ENCODE results near the gene MRPL33.

The MRPL33 gene

DNA sequence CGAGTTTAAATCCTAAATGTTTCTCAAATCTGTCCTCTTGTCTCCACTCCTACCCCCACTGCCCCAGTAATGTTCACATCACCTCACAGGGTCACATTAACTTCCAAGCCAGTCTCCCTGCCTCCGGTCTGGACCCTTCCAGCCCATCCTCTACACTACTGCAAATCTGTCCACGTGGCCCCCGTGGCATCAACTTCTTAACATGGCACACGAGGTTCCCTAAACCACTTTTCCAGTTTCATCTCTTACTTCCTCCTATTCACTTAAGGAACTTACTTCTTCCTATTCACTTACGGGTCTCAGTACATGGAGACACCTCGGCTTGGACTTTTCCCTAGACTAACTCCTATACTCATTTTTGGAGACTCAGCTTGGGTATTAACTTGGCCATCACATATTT lies 27.0 kb downstream of the MRPL33 start:
- no peak overlapping the region for H3K9ac ChIP-seq
- no peak overlapping the region for H3K4me3 ChIP-seq (IDR thresholded peaks at IDR 0.05; ENCODE audit: insufficient read depth, low read depth, low read length)
- H3K27ac ChIP-seq = no peak overlapping the region
- no peaks in the 10 kb centered on the region for H3K79me2 ChIP-seq (ENCODE audit: insufficient read depth, low read depth)
- H4K20me1 ChIP-seq (ENCODE audit: insufficient read depth) = no peaks in the 10 kb centered on the region
- H2AFZ ChIP-seq (ENCODE audit: low read depth) = no peak overlapping the region
- H3K27me3 ChIP-seq (ENCODE audit: insufficient read depth, low read depth) = no peaks in the 10 kb centered on the region
- H3K36me3 ChIP-seq (ENCODE audit: insufficient read depth) = no peaks in the 10 kb centered on the region
- TF ChIP-seq, protein P1, sequence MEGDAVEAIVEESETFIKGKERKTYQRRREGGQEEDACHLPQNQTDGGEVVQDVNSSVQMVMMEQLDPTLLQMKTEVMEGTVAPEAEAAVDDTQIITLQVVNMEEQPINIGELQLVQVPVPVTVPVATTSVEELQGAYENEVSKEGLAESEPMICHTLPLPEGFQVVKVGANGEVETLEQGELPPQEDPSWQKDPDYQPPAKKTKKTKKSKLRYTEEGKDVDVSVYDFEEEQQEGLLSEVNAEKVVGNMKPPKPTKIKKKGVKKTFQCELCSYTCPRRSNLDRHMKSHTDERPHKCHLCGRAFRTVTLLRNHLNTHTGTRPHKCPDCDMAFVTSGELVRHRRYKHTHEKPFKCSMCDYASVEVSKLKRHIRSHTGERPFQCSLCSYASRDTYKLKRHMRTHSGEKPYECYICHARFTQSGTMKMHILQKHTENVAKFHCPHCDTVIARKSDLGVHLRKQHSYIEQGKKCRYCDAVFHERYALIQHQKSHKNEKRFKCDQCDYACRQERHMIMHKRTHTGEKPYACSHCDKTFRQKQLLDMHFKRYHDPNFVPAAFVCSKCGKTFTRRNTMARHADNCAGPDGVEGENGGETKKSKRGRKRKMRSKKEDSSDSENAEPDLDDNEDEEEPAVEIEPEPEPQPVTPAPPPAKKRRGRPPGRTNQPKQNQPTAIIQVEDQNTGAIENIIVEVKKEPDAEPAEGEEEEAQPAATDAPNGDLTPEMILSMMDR (conservative IDR thresholded peaks at IDR 0.05; ENCODE audit: low read depth, low read length) = no peak
- H3K4me1 ChIP-seq (ENCODE audit: low read depth, poor library complexity, severe bottlenecking) = peaks cover 33% of the 10 kb centered on the region
- no peak overlapping the region for H3K4me2 ChIP-seq

DNA sequence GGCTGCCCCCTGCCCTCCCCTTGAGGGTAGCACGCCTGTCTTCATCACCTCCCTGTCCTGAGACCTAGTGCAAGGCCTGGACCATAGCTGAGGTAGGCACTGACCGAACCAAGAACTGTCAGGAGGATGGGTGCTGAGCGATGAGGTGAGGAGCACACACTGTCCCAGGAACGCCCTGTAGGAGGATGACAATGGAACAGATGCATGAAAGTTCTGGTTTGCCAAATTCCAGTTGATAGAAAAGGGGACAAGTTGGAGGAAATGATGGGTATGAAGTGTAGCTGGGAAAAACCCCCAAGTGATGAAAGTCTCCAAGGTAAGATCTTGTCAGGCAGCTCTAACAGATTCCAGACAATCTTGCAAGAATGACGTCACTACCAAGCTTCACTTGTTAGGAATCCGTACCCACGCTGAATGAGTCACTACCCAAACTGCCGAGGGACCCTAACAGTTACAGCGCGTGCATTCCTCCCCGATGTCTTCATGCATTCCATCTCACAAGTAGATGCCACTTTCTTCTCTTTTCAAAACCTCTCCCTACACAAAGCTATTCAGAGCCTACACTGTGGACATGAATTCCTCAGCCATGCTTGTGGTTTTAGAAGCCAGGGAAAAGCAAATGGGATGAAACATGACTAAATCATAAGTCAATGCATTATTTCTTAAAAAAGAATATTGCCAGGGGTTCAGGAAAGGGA lies 27.6 kb downstream of the MRPL33 start:
- no peak overlapping the region for H3K27ac ChIP-seq

DNA sequence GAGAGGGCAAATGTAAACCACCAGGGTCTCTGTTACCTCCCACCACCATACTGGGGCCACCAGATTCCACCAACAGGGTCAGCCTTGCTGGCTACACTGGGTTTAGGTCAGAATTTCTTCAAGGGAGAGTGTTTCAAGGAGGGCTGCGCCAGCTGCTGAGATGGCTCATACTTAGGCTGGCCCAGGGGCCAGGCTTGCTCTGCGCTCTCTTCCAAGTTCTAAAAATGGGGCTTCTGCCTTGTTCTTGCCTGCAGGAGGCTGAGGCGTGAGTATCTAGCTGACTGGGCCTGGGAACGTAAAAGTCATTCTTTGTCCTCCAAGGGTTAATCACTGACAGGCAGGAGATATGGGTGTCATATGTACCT lies 28.1 kb downstream of the MRPL33 start:
- TF ChIP-seq, protein P1 (conservative IDR thresholded peaks at IDR 0.05; ENCODE audit: low read depth, low read length) = no peak
- Histone ChIP-seq H3K9ac (no peak overlapping the region), H3K4me2 (no peak overlapping the region), H3K4me3 (IDR thresholded peaks at IDR 0.05; ENCODE audit: insufficient read depth, low read depth, low read length) (no peak overlapping the region), H3K27ac (no peak overlapping the region), H2AFZ (ENCODE audit: low read depth) (no peak overlapping the region), H4K20me1 (ENCODE audit: insufficient read depth) (no peaks in the 10 kb centered on the region), H3K27me3 (ENCODE audit: insufficient read depth, low read depth) (no peaks in the 10 kb centered on the region), H3K36me3 (ENCODE audit: insufficient read depth) (no peaks in the 10 kb centered on the region), H3K4me1 (ENCODE audit: low read depth, poor library complexity, severe bottlenecking) (peaks cover 39% of the 10 kb centered on the region), H3K79me2 (ENCODE audit: insufficient read depth, low read depth) (no peaks in the 10 kb centered on the region)

More for the DNA sequence above, 27.6 kb downstream of the MRPL33 start:
- H3K4me1 ChIP-seq (ENCODE audit: low read depth, poor library complexity, severe bottlenecking) = peaks cover 39% of the 10 kb centered on the region
- no peak overlapping the region for H2AFZ ChIP-seq (ENCODE audit: low read depth)
- H3K9ac ChIP-seq = no peak overlapping the region
- no peaks in the 10 kb centered on the region for H3K36me3 ChIP-seq (ENCODE audit: insufficient read depth)
- no peaks in the 10 kb centered on the region for H4K20me1 ChIP-seq (ENCODE audit: insufficient read depth)
- no peaks in the 10 kb centered on the region for H3K27me3 ChIP-seq (ENCODE audit: insufficient read depth, low read depth)
- H3K4me3 ChIP-seq (IDR thresholded peaks at IDR 0.05; ENCODE audit: insufficient read depth, low read depth, low read length) = no peak overlapping the region
- TF ChIP-seq, protein P1 (conservative IDR thresholded peaks at IDR 0.05; ENCODE audit: low read depth, low read length) = no peak
- no peak overlapping the region for H3K4me2 ChIP-seq
- no peaks in the 10 kb centered on the region for H3K79me2 ChIP-seq (ENCODE audit: insufficient read depth, low read depth)

DNA sequence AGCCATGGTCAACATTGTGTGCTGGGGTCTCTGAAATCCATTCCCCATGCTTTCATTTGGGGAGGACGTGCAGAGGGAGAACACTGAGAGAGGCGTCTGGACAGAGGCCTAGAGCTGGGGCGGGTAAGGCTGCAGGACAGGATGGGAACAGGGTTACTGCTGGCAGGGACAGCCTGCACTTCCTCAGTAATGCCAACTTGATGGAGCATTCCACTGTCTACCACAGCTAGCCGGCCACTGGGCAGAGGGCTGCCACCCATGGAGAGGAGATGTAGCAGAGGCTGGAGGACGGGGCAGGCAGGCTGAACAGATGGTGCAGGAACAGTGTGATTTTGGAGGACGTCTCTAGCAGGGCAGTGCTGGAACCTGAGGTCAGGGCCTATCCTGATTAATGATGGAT lies 29.3 kb downstream of the MRPL33 start:
- TF ChIP-seq, protein P1 (conservative IDR thresholded peaks at IDR 0.05; ENCODE audit: low read depth, low read length) = no peak
- Histone ChIP-seq H3K9ac (no peak overlapping the region), H3K27ac (no peak overlapping the region), H3K27me3 (ENCODE audit: insufficient read depth, low read depth) (no peaks in the 10 kb centered on the region), H3K4me1 (ENCODE audit: low read depth, poor library complexity, severe bottlenecking) (peaks cover 31% of the 10 kb centered on the region), H3K4me3 (IDR thresholded peaks at IDR 0.05; ENCODE audit: insufficient read depth, low read depth, low read length) (no peak overlapping the region), H3K4me2 (no peak overlapping the region), H3K79me2 (ENCODE audit: insufficient read depth, low read depth) (no peaks in the 10 kb centered on the region), H3K36me3 (ENCODE audit: insufficient read depth) (no peaks in the 10 kb centered on the region), H4K20me1 (ENCODE audit: insufficient read depth) (no peaks in the 10 kb centered on the region), H2AFZ (ENCODE audit: low read depth) (no peak overlapping the region)
